AG04450 (cell line): ENCODE measurements around the gene ASCL2. TPM values are rescaled to one million over a fixed set of nuclear protein-coding genes. Genes with fewer than 3 reads are reported as not detected.

Source experiments
- CTCF ChIA-PET: fragments of 300-600, 350-600 bp; formaldehyde crosslinking; extraction: SDS; loops from one replicate; lab custom pipeline; 2022; ENCODE audit warnings: antibody characterized with exemption, inconsistent platforms; lab: Charles Lee
- POLR2A ChIA-PET: fragments of 350-600 bp; formaldehyde crosslinking; extraction: SDS; loops from one replicate; lab custom pipeline; 2021; ENCODE audit warnings: antibody characterized with exemption, inconsistent platforms; lab: Yijun Ruan, JAX
- DNase-seq: peaks from one replicate; pipeline ENCODE4 v3.0.0-alpha.2; 2011; ENCODE audit warnings: low read depth, low spot score
- H3K27ac ChIP-seq: one replicate; pipeline ENCODE4 v1.5.1; 2012; ENCODE audit warnings: low read depth, low read length, control low read depth
- H3K27me3 ChIP-seq: one replicate; pipeline ENCODE4 v1.6.0; 2012; ENCODE audit warnings: low read length; ENCODE audit not compliant: control insufficient read depth, insufficient read depth
- H3K4me3 ChIP-seq: 2 replicates; pipeline ENCODE4 v1.5.1; 2011; ENCODE audit warnings: mild to moderate bottlenecking, low read depth, low read length, control low read depth
- H3K9me3 ChIP-seq: 2 replicates; pipeline ENCODE4 v1.5.1; 2012; ENCODE audit warnings: low read length; ENCODE audit not compliant: control insufficient read depth, insufficient read depth
- CTCF ChIP-seq: IDR thresholded peaks from 2 replicates; pipeline ENCODE4 v1.5.1; 2011; ENCODE audit warnings: low read depth, low read length, control low read depth, inconsistent platforms
- polyA plus RNA-seq: library from polyadenylated mRNA; depleted of rRNA; stranded (reverse); fragments of >200 nt; gene quantifications from 2 replicates; pipeline ENCODE4 v1.2.3, GENCODE V29; 2011

The ASCL2 gene
- polyA plus RNA-seq, 1 experiment = not detected

- CTCF ChIA-PET = interaction anchor here (0.8 kb wide), 1 partner anchor 103 kb away, joined by 4 read pairs; no protein-coding TSS in a partner anchor
- Histone ChIP-seq H3K27ac (no peak overlapping the region), H3K4me3 (no peak overlapping the region), H3K27me3 (peaks cover 7% of the 10 kb centered on the region), H3K9me3 (peaks cover 7% of the 10 kb centered on the region)
- DNase-seq = no peak
- POLR2A ChIA-PET = no interaction called here
- TF ChIP-seq CTCF = no peak
These were observed 47.1 kb upstream of the ASCL2 start for GRCh38 chr11:2317354-2318050.

- DNase-seq = no peak
- CTCF ChIA-PET = no interaction called here
- TF ChIP-seq CTCF = no peak
- no peak overlapping the region for H3K27ac ChIP-seq
- H3K4me3 ChIP-seq = no peak overlapping the region
- peaks cover 7% of the 10 kb centered on the region for H3K27me3 ChIP-seq
- POLR2A ChIA-PET = no interaction called here
- peaks cover 7% of the 10 kb centered on the region for H3K9me3 ChIP-seq
These were observed 46.5 kb upstream of the ASCL2 start for GRCh38 chr11:2316963-2317244.

GRCh38 chr11:2316169-2316962 lies 46.0 kb upstream of the ASCL2 start:
- ChIA-PET CTCF (no interaction called here), POLR2A (interaction anchor here (1.2 kb wide), 1 partner anchor 60 kb away, joined by 3 read pairs; the partner anchor contains the start of gene CD81)
- Histone ChIP-seq H3K27me3 (peaks cover 7% of the 10 kb centered on the region), H3K4me3 (no peak overlapping the region), H3K27ac (no peak overlapping the region), H3K9me3 (peaks cover 7% of the 10 kb centered on the region)
- no peak for DNase-seq
- no peak for TF ChIP-seq CTCF

- POLR2A ChIA-PET = interaction anchor here (1.2 kb wide), 1 partner anchor 61 kb away, joined by 3 read pairs; the partner anchor contains the start of gene CD81
- TF ChIP-seq CTCF = no peak
- no peak for DNase-seq
- Histone ChIP-seq H3K9me3 (peaks cover 7% of the 10 kb centered on the region), H3K4me3 (no peak overlapping the region), H3K27me3 (peaks cover 4% of the 10 kb centered on the region), H3K27ac (no peak overlapping the region)
- CTCF ChIA-PET = no interaction called here
These were observed 45.2 kb upstream of the ASCL2 start for GRCh38 chr11:2315395-2316168.
